HCEC 1CT (cell line): Measurements from ENCODE around the gene PPT1.

Experiments used
- DNase-seq: peaks from one replicate; pipeline ENCODE4 v3.0.0-alpha.2; 2017

PPT1 gene

GRCh38 chr1:40092241-40092640, 4.8 kb downstream of the PPT1 start:
- no peak for DNase-seq

GRCh38 chr1:40090652-40091355, 6.2 kb downstream of the PPT1 start:
- no peak for DNase-seq

DNA sequence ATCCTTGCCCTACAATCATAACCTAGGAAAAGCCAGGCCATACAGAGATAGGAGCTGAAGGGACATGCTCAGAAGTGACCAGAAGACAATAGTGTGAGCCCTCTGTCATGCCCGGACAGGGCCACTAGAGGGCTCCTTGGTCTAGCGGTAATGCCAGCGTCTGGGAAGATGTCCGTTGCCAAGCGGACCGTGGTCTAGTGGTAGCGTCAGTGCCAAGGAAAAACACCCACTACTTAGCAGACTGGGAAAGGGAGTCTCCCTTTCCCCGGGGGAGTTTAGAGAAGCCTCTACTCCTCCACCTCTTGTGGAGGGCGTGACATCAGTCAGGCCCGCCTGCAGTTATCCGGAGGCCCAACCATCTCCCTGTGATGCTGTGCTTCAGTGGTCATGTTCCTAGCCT, 12.3 kb downstream of the PPT1 start:
- peak; percentile 30 for DNase-seq

DNA sequence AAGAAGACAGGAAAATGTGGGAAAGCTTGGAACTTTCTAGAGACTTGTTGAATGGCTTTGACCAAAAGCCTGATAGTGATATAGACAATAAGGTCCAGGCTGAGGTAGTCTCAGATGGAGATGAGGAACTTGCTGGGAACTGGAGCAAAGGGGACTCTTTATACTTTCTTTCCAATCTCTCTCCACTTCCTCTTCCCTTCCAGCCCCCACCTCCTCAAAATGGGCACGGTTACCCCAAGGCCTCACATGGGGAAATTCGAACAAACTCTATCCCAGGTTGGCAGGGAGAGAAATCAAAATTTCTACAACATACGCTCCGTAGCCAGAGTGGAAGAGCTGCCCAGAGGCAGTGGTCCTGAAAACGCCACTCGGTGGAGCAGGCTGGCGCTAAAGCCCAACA, 15.2 kb downstream of the PPT1 start:
- no peak for DNase-seq

DNA sequence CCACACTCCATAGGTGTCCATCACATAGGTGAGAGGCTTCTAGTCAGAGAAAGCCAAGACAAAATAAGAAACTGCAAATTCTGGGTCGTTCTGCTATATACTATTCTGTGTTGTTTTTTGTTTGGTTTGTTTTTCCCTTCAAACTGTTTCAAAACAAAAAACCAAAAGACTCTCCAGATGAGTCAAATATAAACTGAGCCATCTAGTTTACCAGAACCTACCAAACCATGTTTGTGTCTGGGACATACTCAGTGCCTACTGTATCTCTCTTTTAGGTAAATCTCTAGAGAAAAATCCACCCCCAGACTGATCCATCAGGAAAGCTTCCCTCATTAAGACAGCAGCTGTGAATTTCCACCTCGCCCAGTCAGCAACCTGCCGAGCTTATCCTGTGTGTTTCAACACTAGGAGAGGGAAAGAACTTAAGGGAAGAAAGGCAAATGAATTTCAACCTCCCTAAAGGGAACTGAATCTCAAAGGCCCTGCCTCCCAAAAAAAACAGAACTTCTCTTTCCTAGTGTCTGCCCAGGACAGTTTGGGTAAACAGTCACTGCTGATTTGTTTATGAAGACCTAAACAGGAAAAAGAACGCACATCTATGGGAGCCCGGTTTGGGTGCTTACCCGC, 17.2 kb downstream of the PPT1 start:
- no peak for DNase-seq

DNA sequence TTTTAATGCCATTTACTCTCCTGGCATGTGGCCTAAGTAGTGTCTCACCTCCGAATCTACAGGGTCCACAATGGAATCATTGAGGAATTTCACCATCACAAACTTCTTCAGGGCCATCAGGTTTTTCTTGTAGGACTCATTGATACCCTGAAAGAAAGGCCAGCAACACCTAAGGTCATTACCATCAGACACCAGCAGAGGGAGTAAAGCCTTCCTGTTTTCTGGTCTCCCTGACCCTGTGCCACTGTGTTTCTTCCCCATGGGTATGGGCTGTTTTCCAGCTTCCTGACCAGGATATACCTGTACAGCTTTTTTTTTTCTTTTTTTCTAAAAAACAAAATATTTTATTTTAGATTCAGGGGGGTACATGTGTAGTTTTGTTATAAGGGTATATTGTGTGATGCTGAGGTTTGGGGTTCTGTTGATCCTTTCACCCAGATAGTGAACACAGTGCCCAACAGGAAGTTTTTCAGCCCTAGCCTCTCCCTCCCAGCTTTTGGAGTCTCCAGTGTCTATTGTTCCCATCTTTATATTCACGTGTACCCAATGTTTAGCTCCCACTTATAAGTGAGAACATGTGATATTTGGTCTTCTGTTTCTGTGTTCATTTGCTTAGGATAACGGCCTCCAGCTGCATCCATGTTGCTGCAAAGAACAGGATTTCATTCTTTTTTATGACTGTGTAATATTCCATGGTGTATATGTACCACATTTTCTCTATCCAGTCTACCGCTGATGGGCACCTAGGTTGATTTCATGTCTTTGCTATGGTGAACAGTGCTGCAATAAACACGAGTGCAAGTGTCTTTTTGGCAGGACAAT, 18.3 kb downstream of the PPT1 start:
- DNase-seq: peak; percentile 56

GRCh38 chr1:40076895-40077312, 20.1 kb downstream of the PPT1 start:
- DNase-seq: peak; percentile 98

DNA sequence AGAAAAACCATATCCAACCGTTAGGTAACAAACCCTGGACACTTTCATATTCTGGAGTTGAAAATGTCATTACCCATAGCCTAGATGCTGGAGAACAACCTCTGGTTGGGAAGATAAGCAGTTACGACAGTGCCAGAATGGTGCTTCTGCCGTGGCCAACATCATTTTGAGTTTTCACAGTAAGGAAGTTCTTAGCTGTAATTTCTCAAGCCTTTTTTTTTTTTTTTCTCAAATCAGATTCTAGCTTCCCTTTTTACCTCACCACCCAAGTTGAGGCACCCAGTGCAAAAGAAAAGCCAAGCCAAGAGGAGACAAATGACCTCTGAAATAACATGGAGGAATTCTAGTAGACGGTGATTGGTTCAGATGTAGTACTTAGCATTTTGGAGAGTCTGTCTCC, 21.8 kb downstream of the PPT1 start:
- no peak for DNase-seq

- no peak for DNase-seq
Observed at GRCh38 chr1:40073062-40073461, 24.0 kb downstream of the PPT1 start.

DNA sequence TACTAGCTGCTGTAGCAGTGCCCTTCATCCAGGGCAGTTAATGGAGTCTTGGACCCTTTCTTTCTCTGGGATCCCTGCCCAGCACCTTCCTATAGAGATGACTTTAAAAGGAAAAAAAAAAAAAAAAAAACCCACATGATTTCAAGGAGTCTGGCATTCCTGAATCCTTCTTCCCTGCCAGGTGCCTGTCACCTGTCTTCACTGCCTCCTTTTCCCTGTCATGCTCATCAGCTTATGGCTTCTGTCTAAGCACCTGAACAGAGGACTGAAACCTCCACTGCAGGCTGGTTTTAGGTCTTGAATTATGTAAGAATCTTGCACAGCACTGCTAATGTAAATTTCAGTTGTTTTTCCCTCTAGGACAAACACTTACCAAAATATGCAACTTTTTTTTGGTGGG, 24.9 kb downstream of the PPT1 start:
- no peak for DNase-seq

GRCh38 chr1:40067851-40068250, 29.2 kb downstream of the PPT1 start:
- no peak for DNase-seq

GRCh38 chr1:40067023-40067422, 30.0 kb downstream of the PPT1 start:
- peak; percentile 39 for DNase-seq

GRCh38 chr1:40064797-40065499, 32.1 kb downstream of the PPT1 start:
- DNase-seq: no peak

- DNase-seq: no peak
Observed at GRCh38 chr1:40059960-40060750, 36.9 kb downstream of the PPT1 start.

- peak; percentile 79 for DNase-seq
Observed at GRCh38 chr1:40059338-40059959, 37.6 kb downstream of the PPT1 start.

DNA sequence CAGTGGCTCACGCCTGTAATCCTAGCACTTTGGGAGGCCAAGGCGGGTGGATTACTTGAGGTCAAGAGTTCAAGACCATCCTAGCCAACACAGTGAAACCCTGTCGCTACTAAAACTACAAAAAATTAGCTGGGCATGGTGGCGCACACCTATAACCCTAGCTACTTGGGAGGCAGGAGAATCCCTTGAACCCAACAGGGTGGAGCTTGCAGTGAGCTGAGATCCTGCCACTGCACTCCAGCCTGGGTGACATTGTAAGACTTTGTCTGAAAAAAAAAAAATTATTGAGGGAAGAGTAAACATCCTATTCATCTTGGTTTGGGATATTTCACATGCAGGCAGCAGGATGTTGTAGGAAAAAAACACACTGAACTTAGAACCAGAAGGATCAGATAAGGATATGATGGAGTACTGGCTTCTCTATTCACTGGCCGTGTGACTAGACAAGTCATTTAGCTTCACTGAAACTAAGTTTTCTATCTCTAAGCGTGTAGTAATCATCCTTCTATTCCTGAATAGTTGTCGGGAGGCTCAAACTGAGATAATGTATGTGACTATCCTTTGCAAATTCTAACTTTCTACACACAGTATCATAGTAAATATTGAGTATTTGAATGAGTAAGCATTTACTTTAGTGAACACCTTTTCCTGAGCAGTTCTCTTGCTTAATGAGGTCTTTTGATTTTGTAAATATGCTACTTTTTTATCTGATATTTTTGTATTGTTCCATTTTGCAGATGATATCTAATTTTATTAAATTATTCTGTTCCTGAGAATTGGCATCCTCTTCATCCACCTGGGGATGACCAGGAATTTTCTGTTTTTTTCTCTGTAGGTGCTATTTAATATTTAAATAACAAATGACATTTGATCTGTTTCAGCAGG, 38.4 kb downstream of the PPT1 start:
- DNase-seq: no peak

- DNase-seq: no peak
Observed at GRCh38 chr1:40058097-40058452, 39.0 kb downstream of the PPT1 start.

GRCh38 chr1:40057310-40058030, 39.6 kb downstream of the PPT1 start:
- DNase-seq: no peak

DNA sequence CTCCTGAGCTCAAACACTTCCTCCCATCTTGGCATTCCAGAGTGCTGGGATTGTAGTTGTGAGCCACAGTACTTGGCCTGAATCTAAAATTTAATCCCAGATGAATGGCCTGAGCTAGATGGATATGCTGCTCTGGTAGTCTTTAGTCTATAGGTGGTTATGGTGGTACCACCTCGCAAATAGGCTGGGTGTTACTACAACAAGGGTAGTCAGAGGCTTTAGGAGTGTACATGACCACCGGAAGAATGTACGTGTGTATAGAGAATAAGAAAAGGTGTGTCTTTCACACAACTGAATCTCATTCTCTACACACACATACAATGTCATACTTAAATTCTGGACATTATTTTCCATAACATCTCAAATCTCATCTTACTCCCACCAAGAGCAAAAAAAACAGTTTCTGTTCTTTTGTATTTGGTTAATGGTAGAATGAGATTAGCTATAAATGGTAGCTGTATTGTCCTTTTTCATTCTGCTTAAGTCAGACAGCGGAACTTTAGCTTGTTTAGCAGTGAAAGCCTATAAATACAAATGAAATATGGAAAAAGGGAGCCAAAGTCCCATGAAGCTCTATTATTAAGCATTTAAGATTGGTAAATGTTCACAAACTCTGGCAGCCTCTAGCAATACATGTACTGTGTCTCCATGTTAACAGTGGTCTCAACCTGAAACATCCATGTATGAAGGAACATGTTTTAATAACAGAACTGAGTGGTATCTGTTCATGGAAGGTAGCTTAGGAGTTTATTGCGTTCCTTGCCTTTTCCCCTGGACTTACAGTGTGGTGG, 40.3 kb downstream of the PPT1 start:
- no peak for DNase-seq
